ENCODE results near the gene RHO.

- TF ChIP-seq, protein P1, sequence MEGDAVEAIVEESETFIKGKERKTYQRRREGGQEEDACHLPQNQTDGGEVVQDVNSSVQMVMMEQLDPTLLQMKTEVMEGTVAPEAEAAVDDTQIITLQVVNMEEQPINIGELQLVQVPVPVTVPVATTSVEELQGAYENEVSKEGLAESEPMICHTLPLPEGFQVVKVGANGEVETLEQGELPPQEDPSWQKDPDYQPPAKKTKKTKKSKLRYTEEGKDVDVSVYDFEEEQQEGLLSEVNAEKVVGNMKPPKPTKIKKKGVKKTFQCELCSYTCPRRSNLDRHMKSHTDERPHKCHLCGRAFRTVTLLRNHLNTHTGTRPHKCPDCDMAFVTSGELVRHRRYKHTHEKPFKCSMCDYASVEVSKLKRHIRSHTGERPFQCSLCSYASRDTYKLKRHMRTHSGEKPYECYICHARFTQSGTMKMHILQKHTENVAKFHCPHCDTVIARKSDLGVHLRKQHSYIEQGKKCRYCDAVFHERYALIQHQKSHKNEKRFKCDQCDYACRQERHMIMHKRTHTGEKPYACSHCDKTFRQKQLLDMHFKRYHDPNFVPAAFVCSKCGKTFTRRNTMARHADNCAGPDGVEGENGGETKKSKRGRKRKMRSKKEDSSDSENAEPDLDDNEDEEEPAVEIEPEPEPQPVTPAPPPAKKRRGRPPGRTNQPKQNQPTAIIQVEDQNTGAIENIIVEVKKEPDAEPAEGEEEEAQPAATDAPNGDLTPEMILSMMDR (IDR thresholded peaks at IDR 0.05; ENCODE audit: low read length), result no peak
- TF ChIP-seq EZH2 (optimal IDR thresholded peaks at IDR 0.05; ENCODE audit: low read depth, low read length) (no peak), EZH2phosphoT487 (IDR thresholded peaks at IDR 0.05; ENCODE audit: low read length) (no peak)
These were observed 1.9 kb downstream of the RHO start for GRCh38 chr3:129530251-129530791.

All from MM.1S (cell line).